ENCODE measurements around the gene LIN7B.

LIN7B gene

DNA sequence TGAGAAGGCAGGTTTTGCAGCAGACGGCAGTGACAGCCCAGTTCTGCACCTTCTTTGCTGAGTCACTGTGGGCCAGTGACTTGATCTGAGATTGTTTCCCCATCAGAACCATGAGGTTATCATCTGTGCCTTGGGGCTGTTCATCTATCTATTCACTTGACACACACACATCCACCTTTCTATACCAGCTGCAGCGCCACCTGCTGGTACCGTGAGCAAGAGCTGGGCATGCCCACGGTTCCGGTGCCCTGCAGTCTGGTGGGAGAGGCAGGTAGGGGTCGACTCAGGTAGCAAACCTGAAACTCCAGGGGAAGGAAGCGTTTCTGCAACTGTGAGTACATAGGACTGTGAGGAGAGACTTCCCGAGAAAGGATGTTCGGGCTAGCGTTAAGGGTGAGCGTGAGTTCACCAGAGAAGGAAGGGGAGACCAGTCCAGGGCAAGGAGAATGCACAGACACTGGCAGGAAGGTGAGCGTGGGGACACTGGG is 7.5 kb upstream of the LIN7B start:
- TF ChIP-seq, protein P1, sequence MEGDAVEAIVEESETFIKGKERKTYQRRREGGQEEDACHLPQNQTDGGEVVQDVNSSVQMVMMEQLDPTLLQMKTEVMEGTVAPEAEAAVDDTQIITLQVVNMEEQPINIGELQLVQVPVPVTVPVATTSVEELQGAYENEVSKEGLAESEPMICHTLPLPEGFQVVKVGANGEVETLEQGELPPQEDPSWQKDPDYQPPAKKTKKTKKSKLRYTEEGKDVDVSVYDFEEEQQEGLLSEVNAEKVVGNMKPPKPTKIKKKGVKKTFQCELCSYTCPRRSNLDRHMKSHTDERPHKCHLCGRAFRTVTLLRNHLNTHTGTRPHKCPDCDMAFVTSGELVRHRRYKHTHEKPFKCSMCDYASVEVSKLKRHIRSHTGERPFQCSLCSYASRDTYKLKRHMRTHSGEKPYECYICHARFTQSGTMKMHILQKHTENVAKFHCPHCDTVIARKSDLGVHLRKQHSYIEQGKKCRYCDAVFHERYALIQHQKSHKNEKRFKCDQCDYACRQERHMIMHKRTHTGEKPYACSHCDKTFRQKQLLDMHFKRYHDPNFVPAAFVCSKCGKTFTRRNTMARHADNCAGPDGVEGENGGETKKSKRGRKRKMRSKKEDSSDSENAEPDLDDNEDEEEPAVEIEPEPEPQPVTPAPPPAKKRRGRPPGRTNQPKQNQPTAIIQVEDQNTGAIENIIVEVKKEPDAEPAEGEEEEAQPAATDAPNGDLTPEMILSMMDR (IDR thresholded peaks at IDR 0.05; ENCODE audit: insufficient read depth, low read depth, low read length, missing control alignments) = peak; percentile 83
- no peak overlapping the region for H3K4me3 ChIP-seq (ENCODE audit: low read depth, low read length)
- peak; percentile 69 for DNase-seq (ENCODE audit: low read depth)

- TF ChIP-seq, protein P1 (IDR thresholded peaks at IDR 0.05; ENCODE audit: insufficient read depth, low read depth, low read length, missing control alignments) = no peak
- DNase-seq (ENCODE audit: low read depth) = no peak
- no peak overlapping the region for H3K4me3 ChIP-seq (ENCODE audit: low read depth, low read length)
Measured at GRCh38 chr19:49107625-49108459, 6.3 kb upstream of the LIN7B start.

- H3K4me3 ChIP-seq (ENCODE audit: low read depth, low read length) = no peak overlapping the region
- TF ChIP-seq, protein P1 (IDR thresholded peaks at IDR 0.05; ENCODE audit: insufficient read depth, low read depth, low read length, missing control alignments) = no peak
- DNase-seq (ENCODE audit: low read depth) = no peak
Measured at GRCh38 chr19:49109051-49109450, 5.1 kb upstream of the LIN7B start.

GRCh38 chr19:49109569-49110233 is 4.5 kb upstream of the LIN7B start:
- TF ChIP-seq, protein P1 (IDR thresholded peaks at IDR 0.05; ENCODE audit: insufficient read depth, low read depth, low read length, missing control alignments) = no peak
- no peak for DNase-seq (ENCODE audit: low read depth)

GRCh38 chr19:49110567-49110966 is 3.6 kb upstream of the LIN7B start:
- TF ChIP-seq, protein P1 (IDR thresholded peaks at IDR 0.05; ENCODE audit: insufficient read depth, low read depth, low read length, missing control alignments) = no peak
- H3K4me3 ChIP-seq (ENCODE audit: low read depth, low read length) = no peak overlapping the region
- DNase-seq (ENCODE audit: low read depth) = no peak

More at GRCh38 chr19:49109569-49110233, 4.5 kb upstream of the LIN7B start:
- no peak overlapping the region for H3K4me3 ChIP-seq (ENCODE audit: low read depth, low read length)

GRCh38 chr19:49111218-49111998 is 2.8 kb upstream of the LIN7B start:
- H3K4me3 ChIP-seq (ENCODE audit: low read depth, low read length) = no peak overlapping the region
- TF ChIP-seq, protein P1 (IDR thresholded peaks at IDR 0.05; ENCODE audit: insufficient read depth, low read depth, low read length, missing control alignments) = no peak

More at GRCh38 chr19:49111218-49111998, 2.8 kb upstream of the LIN7B start:
- DNase-seq (ENCODE audit: low read depth) = no peak
